DMS79 treated with DMSO at 0.1 percent for 48 hours (cell line): ENCODE measurements around the gene GALNT17.

Experiments used
- DNase-seq: peaks from one replicate; lab custom pipeline; 2025; lab: John Stamatoyannopoulos, UW

GALNT17 gene

DNA sequence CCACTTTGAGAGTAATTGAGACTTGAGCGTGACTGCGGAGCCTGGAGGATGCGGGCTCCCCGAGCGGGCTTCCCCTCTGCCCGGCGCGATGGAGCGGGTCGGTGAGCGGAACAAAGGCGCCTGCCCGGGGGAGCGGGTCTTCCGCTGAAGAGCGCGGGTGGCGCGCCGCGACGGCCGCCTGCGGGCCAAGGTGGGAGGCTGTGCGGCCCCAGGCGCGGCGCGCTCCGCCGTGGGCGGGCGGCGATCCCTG, at the start of gene GALNT17:
GALNT17 (plus strand) TSS at position 18 of the 250 bp plus-strand sequence.
- no peak for DNase-seq

DNA sequence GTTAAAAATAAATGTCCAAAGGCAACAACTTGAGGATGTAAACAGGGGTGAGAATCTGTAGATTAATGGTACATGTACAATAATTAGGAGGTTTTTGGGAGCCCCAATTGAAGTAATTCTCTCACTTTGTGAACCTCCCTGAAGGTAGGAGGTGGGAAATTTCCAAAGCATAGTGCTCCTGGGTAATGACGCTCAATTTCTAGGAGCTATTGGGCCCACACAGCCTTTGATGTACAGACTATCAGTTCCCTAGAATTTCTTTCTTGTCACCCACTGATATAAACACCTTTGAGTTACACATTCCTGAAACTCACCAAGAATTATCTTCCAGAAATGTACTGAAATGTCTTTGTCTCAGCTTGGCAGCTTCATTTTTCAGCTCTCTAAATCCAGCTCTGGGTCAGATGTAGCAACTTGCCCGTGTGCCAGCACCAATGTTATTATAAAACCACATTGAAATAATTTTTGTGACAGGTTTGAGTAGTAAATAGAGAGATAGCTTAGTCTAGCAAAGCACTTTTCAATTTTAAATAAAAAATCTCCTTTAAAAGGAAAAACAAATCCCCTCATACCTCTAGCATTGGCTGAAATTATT, 36.6 kb upstream of the GALNT17 start:
- no peak for DNase-seq

DNA sequence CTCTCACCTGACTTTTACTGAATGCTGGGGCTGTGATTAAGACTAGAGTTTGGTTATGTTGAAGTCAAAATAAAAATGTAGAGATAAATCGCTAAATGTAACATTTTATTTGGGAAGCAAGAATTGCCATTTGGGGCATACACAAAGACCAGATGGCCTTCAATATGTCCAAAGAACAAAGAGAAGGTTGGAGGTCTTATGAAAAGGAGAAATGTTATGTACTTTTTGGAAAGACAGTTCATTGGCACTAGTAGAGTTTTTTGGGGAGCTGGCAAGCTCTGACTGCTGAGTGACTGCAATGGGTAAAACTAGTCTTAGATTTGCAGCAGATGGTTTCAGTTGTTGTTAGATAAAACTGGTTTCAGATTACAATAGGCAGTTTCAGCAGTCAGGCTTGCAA, 35.6 kb upstream of the GALNT17 start:
- DNase-seq: no peak

DNA sequence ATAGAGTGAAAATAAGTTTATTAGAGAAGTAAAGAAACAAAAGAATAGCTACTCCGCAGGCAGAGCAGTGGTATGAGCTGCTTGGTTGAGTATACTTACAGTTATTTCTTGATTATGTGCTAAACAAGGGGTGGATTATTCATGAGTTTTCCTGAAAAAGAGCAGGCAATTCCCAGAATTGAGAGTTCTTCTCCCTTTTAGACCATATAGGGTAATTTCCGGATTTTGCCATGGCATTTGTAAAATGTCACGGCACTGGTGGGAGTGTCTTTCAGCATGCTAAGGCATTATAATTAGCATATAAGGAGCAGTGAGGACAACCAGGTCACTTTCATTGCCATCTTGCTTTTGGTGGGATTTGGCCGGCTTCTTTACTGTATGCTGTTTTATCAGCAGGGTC, 25.7 kb upstream of the GALNT17 start:
- DNase-seq: no peak

DNA sequence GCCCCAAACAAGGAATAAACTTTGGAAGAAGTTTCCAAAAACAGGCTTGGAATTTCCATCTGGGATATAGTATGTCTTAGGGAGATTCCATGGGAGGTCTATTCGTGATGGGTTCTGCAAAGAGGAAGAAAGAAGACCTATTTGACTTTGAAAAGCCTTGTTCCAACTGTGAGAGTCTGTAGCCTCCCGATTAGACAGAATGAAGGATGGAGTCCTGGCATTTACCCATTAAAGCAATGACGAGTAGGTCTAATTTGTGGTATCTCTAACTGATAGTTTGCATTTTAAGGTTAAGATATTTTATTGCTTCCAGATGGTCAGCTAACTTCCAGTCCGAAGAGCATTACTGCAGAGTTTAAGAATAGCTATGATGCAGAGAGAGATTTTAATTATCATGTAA, 19.5 kb upstream of the GALNT17 start:
- DNase-seq: no peak

DNA sequence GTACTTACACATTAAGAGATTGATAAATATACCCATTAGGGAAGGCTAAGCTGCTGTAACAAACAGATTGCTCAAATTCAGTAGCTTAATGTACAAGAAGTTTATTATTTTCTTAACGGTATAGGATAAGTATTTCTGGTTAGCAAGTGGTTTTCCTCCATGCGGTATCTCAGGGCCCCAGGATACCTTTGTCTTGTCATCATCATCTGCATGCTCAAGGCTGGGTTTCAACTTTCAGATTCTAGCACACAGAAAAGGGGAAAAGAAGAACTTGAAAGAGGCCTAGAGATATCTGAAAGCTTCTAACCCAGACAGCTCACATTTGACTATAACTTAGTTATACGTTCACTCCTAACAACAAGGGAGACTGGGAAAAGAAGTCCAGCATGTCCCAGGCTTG, 11.8 kb upstream of the GALNT17 start:
- DNase-seq: no peak

DNA sequence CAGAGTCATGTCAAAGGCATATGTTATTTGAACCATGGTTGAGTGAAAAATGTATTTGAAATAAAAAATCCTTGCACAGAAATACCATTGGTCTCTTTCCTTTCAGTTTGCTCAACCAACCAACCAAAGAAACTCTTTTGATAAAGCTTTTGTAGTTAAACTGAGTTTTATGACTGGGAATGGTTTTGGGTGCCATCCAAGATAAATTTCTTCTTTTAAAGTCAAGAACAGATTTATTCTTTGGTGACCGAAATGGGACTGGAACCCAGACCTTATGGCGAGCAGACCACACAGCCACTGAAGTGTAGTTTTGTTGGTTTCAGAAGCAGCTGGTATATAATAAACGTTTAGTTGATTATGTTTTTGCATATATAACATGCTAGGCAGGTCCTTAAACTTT, 2.8 kb upstream of the GALNT17 start:
- no peak for DNase-seq

DNA sequence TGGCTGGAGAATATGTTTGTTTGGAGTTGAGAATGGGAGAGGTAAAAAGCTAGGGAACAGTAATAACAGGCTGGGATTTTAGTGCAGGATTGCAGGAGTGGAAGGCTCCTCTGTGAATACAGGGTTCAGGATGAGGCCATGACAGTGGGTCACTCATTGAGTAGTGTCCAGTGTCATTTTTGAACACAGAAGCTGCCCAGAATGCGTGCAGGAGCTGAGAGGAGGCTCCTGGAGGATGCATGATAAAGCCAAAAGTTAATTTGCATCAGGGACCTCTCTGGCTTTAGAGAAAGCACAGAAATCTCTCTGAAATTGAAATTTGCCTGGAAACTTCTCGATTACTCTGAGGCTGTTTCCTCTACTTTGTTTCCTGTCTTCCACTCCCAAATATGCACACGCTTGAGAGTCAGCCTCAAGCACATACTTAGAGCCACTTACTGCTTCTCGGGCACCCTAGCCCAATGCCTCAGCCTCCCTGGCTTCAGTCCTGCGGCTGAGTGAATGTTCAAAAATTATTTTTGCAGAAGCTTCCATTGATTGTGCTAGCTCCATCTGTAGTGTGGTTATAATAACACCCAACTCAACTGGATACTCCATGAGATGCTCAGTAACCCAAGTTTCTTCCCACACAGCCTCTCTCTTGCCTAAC, 1.8 kb upstream of the GALNT17 start:
- DNase-seq: no peak

DNA sequence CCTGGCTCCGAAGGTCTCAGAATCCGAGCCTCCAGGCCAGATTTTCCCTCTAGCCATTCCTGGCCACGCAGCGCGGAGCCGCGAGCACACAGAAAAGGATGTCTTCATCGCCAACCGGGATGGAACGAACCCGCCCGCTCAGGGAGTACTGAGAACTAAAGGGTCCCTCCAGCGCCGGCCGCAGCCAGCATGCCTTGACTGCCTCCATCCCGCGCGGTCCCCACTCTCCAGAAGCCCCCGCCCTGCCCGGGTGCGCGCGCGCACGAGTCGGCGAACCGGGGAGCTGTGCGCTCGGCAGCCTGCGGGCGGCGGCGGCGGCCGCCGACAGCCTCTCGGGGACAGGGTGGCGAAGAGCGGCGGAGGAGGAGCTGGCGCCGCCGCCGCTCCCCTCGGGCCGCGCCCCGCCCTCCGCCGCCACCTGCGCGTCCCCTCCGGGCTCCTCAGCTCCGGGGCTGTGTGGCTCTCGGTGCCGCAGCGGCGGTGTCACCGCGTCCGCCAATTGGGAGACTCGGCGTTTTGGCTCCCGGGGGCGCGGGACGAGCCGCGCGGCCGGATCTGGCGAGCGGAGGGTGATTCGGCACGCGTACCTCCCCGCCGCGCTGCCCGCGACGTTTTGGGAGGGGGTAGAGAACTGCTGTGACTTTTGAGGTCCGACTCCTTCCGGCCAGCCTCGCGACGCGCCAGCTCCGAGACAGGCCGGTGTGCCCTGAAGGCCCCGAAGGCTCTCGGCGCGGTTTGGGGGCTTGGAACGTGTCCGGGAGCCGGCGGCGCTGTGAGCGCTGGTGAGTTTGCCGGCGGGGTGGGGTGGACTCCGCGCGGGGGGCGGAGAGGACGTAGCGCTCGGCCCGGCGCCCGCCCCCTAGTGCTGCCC, 453 bp upstream of the GALNT17 start:
- no peak for DNase-seq

DNA sequence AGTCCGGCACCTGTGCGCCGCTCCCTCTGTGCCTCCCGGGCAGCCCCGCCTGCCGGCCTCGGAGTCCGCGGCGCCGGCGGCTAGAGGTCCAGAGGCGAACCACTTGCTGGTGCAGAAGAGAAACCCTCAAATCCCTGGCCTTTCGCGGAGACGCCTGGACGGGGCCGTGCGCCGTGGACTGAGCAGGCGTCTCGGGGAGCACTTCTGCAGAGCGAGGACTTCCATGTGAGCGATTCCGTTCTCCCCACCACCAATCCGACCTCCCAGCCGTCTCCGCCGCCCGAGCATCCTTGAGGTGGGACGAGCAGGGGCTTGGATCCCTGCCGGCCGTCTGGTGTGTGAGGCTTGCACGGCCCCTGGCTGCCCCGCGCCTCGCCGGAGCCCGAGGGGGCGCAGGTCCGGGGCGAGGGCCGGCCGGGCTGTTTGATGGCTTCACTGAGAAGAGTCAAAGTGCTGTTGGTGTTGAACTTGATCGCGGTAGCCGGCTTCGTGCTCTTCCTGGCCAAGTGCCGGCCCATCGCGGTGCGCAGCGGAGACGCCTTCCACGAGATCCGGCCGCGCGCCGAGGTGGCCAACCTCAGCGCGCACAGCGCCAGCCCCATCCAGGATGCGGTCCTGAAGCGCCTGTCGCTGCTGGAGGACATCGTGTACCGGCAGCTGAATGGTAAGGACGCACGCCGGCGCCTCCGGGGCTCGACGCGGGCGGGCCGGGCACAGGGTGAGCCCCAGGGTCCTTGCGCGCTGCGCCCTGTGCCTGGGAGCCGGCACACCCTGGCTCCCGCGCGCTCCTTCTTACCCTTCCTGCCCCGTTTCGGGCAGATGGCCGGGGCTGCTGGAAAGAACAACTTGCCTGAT, 660 bp downstream of the GALNT17 start:
- no peak for DNase-seq

DNA sequence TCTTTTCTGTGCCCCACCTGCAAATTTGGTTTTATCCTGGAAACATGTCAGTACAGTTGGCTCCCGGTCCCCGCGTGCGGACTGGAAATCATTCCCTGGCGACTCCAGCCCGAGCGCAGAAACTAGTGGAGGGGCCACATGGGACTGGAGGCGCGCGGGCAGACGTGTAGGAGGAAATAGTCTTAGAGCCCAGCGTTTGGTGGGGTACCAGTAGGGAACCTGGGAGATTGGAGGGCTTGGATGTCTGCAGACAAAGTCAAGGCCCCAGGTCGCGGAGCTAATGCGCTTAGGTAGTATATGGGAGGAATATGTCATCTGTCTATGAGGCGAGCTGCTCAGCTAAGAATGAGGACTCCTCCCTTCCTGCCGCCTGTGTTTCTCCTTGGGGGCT, 1.3 kb downstream of the GALNT17 start:
- DNase-seq: no peak

DNA sequence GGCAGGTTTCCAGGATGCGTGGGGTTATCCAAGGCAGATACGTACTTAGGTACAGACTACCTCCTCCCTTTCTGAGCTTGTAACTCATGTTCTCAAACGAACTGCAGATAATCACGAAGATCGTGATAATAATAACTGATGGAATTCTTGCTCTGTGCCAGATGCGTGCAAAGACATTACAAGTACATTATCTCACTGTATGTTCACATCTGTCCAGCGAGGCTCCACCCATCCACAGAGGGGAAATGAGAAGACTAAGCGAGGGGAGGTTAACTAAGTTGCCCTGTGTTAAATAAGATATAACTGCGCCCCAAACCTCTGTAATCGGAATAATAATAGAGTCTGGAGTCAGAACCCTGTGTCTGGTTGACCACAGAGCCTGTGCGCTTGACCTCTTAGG, 1.9 kb downstream of the GALNT17 start:
- no peak for DNase-seq

DNA sequence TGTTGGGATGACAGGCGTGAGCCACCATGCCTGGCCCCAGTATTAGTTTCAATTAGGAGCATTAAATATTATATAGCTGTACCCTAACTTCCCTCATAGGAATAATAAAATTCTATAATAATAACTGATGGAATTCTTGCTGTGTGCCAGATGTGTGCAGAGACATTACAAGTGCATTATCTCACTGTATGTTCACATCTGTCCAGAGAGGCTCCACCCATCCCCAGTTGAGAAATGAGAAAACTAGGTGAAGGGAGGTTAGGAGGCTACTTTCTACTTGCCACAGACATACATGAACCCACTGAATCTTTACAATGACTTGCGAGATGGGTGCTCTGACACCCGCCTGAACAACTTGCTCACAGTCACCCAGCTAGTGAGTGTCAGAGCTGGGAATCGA, 3.2 kb downstream of the GALNT17 start:
- DNase-seq: no peak

DNA sequence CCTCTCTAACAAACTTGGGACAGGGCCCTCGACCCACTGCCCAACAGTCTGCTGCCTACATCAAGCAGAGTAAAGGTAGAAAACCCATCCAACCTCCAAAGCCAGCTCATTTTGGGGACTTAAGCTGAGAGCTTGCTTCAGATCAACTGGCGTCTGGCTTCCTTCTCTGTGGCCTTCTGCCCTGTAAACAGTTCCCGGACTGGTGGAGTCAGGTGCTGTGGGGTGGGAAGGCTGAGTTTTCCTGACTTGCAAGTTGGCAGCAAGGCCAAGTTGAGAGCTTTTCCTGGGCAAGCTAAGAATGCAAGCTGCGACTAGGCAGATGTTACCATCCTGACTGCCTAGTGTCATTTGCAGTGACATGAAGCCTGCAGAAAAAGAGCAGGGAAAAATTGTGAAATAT, 3.7 kb downstream of the GALNT17 start:
- no peak for DNase-seq

DNA sequence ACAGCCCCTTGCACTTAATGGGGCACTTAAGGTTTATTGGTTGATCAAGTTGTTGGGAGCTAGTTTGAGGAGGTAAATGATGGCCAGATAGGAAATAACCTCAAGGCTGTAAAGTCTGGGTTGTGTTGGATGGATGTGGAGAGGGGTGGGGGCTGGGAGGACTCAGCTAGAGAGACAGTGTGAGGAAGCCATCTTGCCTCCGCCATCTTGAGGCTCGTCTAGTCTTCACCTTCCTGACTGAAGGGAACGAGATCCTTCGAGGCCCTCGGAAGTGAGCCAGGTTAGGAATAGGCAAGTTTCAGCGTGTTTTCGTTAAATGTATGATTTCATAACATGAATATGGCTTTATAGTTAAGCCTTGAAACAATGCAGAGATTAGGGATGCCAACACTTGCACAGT, 5.5 kb downstream of the GALNT17 start:
- no peak for DNase-seq

DNA sequence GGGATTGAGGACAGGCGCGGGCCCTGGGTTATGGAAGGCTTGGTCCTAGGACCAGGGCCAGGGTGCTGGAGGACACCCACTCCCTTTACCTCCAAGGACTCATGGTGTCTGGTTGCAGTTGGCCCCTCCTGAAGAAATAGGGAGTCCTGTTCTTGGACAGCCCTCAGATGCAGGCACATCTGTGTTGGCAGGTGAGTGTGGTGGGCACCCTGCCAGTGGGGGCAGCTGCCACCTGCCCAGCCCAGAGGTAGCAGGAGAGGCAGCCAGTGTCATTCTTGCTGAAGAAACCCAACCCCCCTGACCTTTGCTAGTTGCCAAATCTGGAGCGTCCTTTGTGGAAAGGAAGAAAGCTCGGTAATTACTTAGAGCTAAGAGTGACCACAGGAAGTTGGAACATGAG, 8.3 kb downstream of the GALNT17 start:
- no peak for DNase-seq

DNA sequence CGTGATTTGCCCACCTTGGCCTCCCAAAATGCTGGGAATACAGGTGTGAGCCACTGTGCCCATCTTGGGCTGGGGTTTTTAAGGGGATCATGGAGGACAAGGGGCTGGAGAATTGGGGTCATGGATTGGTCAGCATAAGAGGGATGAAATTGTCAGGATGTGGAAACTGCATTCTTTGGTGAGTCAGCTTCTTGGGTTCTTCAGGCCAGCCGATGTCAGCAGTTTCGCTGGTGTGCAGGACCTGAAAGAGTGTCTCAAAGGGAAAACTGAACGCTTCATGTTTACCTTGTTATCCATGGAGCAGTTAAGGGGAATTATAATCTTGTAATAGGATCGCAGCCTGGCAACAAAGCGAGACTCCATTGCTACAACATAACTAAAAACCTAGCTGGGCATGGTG, 13.0 kb downstream of the GALNT17 start:
- DNase-seq: no peak

DNA sequence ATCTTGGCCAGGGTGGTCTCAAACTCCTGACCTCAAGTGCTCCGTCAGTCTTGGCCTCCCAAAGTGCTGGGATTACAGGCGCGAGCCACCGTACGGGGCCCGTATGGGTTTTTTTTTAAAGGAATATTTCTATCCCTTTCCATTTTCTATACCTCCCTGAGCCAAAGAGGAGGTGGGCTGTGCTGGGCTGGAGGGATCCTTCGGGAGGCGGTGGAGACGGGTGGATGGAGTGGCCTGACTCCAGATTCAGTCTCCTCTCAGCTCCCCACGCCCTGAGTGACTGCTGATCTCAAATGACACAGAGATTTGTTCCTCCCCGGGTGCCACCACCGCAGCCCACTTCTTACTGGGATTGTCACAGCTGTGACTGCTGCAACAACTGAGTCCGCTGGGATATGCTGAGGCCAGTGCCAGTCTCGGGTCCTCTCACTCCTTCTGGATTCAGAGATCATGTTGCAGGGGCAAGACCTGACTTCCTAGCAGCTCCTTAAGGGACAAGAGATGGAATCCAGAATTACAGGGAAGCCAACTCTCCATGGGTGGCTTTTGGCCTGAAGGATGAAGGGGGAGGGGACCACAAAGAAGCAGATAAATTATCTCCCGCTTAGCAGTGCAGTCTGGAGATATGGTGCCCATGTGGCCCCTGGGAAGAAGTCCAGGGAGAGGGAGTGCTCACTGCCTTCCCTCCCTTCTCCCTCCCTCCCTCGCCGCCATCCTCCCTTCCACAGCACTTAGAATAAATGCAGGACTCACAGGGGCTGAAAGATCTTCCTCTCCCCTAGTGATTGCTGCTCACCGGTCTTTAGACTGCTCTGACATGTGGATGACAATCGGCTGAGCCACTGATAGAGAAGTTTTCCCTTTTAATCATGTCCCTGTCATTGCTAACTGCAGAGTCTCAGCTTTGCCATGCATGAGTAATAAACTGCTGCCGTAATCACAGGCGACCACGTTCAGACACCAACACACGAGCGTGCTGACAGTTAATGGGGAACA, 14.3 kb downstream of the GALNT17 start:
- DNase-seq: no peak

DNA sequence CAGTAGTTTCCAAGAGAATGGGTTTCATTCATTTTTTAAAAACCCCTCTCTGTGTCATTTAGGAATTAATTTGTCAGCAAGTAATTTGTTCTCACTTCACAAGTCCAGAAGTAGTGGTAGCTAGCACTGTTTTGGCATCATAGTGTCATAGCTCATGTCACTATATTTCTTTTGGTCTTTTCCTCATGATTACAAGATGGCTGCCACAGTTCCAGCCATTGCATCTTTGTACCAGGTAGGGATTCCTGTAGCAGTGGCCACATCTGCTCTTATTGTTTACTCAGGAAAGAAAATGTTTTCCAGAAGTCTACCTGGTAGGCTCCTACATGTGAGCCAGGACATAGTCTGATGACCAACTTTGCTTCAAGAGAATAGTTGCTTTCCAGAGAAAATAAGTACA, 16.2 kb downstream of the GALNT17 start:
- no peak for DNase-seq

DNA sequence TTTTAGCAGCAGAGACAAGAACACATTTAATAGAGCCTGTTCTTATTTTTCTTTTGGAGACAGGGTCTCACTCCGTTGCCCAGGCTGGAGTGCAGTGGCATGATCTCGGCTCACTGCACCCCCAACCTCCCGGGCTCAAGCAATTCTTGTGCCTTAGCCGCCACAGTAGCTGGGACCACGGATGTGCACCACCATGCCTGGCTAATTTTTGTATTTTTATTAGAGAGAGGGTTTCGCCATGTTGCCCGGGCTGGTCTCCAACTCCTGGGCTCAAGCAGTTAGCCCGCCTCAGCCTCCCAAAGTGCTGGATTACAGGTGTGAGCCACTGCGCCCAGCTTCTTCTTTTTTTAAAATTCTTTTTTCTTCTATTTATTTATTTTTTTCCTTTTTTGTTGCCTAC, 23.3 kb downstream of the GALNT17 start:
- no peak for DNase-seq

DNA sequence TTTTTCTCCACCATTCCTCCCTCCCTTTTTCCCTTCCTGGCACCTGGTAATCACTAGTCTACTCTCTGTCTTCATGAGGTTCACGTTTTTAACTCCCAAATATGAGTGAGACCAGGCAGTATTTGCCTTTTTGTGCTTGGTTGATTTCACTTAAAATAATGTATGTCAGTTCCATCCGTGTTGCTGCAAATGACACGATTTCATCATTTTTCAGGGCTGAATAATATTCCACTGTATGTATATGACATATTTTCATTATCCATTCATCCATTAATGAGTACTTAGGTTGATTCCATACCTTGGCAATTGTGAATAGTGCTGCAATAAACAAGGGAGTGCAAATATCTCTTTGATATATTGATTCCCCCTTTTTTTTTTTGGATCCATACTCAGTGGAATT, 25.8 kb downstream of the GALNT17 start:
- DNase-seq: no peak

DNA sequence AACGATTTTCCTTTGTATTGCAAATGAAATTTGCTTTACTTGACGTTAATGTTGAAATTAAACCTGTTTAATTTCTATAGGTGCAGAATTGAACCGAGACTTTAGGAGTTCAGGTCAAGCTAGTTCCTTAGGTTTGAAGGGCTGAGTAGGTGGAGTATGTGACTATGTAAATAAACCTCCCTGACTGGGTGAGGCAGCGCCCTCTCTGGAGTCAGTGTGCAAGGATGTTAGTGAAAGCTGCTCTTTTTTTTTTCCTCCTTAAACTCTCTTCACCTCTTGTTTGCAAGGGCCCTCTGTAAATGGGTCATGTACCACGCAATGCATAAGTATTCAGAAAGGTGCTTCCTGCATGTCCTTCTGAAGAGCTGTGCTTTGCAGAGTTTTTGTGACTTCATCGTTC, 33.8 kb downstream of the GALNT17 start:
- no peak for DNase-seq
